ENCODE data around the gene SDF2L1. TPM values are rescaled to one million over a fixed set of nuclear protein-coding genes. Genes with fewer than 3 reads are reported as not detected.
A peak's percentile ranks its signal among the peaks of the same experiment; 100 is the strongest.

The SDF2L1 gene
- total RNA-seq, 3 donors from 2014 or later: 23.1 to 50.1 (median 26.6) TPM

DNA sequence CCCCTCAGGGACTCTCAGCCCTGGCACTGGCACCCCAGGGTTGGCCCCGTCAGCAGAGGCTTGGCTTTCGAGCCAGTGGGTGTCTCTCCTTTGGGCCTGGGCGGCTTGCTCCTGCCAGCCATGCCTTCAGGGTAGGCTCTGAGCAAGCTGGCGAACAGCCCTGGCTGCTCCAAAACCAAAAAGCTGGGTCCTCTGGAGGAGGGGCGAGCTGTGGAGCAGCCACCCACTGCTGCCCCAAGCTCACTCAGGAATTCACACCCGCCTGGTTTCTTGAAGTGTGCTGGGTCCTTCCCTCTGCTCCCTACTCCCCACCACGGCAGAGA, 18.5 kb upstream of the SDF2L1 start:
- TF ChIP-seq POLR2AphosphoS5 (IDR thresholded peaks at IDR 0.05) (no peak), POLR2A (IDR thresholded peaks at IDR 0.05) (no peak)
- TF ChIP-seq, protein P1, sequence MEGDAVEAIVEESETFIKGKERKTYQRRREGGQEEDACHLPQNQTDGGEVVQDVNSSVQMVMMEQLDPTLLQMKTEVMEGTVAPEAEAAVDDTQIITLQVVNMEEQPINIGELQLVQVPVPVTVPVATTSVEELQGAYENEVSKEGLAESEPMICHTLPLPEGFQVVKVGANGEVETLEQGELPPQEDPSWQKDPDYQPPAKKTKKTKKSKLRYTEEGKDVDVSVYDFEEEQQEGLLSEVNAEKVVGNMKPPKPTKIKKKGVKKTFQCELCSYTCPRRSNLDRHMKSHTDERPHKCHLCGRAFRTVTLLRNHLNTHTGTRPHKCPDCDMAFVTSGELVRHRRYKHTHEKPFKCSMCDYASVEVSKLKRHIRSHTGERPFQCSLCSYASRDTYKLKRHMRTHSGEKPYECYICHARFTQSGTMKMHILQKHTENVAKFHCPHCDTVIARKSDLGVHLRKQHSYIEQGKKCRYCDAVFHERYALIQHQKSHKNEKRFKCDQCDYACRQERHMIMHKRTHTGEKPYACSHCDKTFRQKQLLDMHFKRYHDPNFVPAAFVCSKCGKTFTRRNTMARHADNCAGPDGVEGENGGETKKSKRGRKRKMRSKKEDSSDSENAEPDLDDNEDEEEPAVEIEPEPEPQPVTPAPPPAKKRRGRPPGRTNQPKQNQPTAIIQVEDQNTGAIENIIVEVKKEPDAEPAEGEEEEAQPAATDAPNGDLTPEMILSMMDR (IDR thresholded peaks at IDR 0.05): no peak
- Histone ChIP-seq H3K27me3 (no peaks in the 10 kb centered on the region), H3K9me3 (no peaks in the 10 kb centered on the region), H3K36me3 (no peaks in the 10 kb centered on the region), H3K4me1 (peaks cover 5 to 14% of the 10 kb centered on the region in 2 donors), H3K4me3 (no peak overlapping the region), H3K27ac (peak overlapping the region; percentile 36 to 46)
- intact Hi-C loops (cut with DNase I; ENCODE audit: low total_unique reads): no loop called here
- no peak for DNase-seq (ENCODE audit: low spot score in 2 of 2)

- TF ChIP-seq POLR2A (IDR thresholded peaks at IDR 0.05): no peak
- TF ChIP-seq, protein P1 (IDR thresholded peaks at IDR 0.05): no peak
- no peak for TF ChIP-seq POLR2AphosphoS5 (IDR thresholded peaks at IDR 0.05)
- H3K27ac ChIP-seq: peak overlapping the region; percentile 36 to 46
- no peaks in the 10 kb centered on the region for H3K9me3 ChIP-seq
- no peaks in the 10 kb centered on the region for H3K36me3 ChIP-seq
- intact Hi-C loops (cut with DNase I; ENCODE audit: low total_unique reads): no loop called here
- peaks cover 12 to 14% of the 10 kb centered on the region in 2 donors for H3K4me1 ChIP-seq
- DNase-seq (ENCODE audit: low spot score in 2 of 2): no peak
- H3K27me3 ChIP-seq: no peaks in the 10 kb centered on the region
- H3K4me3 ChIP-seq: no peak overlapping the region
Observed at GRCh38 chr22:21624120-21624879, 17.8 kb upstream of the SDF2L1 start.

- no peaks in the 10 kb centered on the region for H3K36me3 ChIP-seq
- H3K9me3 ChIP-seq: no peaks in the 10 kb centered on the region
- H3K4me3 ChIP-seq: no peak overlapping the region
- H3K27ac ChIP-seq: no peak overlapping the region
- H3K27me3 ChIP-seq: no peaks in the 10 kb centered on the region
- TF ChIP-seq, protein P1 (IDR thresholded peaks at IDR 0.05): no peak
- no peak for TF ChIP-seq POLR2AphosphoS5 (IDR thresholded peaks at IDR 0.05)
- TF ChIP-seq POLR2A (IDR thresholded peaks at IDR 0.05): no peak
- DNase-seq (ENCODE audit: low spot score in 2 of 2): no peak
- intact Hi-C loops (cut with DNase I; ENCODE audit: low total_unique reads): no loop called here
- peaks cover 12 to 14% of the 10 kb centered on the region in 2 donors for H3K4me1 ChIP-seq
Observed at GRCh38 chr22:21624880-21625791, 17.0 kb upstream of the SDF2L1 start.

DNA sequence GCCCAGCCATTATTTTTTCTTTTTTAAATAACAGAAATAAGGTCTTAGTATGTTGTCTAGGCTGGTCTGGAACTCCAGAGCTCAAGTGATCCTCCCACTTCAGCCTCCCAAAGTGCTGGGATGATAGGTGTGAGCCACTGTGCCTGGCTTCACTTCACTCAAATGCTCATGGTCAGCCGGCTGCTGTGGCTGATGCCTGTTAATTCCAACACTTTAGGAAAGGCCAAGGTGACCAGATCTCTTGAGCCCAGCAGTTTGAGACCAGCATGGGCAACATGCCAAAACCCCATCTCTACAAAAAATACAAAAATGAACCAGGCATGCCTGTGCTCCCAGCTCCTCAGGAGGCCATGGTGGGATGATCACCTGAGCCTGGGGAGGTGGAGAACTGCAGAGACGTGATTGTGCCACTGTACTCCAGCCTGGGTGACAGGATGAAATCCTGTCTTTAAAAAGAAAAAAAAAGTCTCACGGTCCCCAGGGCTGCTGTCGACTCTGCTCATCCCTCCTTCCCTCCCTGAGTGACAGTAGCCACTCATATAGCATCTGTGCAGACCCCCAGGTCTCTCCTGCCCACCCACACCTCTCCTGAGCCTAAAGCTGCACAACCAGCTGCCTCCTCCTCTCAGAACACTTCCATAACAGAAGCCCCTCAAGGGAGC, 15.9 kb upstream of the SDF2L1 start:
- Histone ChIP-seq H3K27ac (no peak overlapping the region), H3K4me1 (peaks cover 12 to 14% of the 10 kb centered on the region in 2 donors), H3K4me3 (no peak overlapping the region), H3K9me3 (no peaks in the 10 kb centered on the region), H3K27me3 (no peaks in the 10 kb centered on the region), H3K36me3 (no peaks in the 10 kb centered on the region)
- no peak for DNase-seq (ENCODE audit: low spot score in 2 of 2)
- intact Hi-C loops (cut with DNase I; ENCODE audit: low total_unique reads): no loop called here
- no peak for TF ChIP-seq POLR2AphosphoS5 (IDR thresholded peaks at IDR 0.05)
- TF ChIP-seq, protein P1 (IDR thresholded peaks at IDR 0.05): no peak
- no peak for TF ChIP-seq POLR2A (IDR thresholded peaks at IDR 0.05)
